HCT116 (cell line): Measurements from ENCODE around the gene EYA4. TPM values are rescaled to one million over a fixed set of nuclear protein-coding genes. Genes with fewer than 3 reads are reported as not detected.

ENCODE experiments used
- ATAC-seq: fragments of 200-7000 bp; cut with Tn5 transposase; 2 replicates; pipeline ENCODE4 v1.9.1; 2020; ENCODE audit warnings: mild to moderate bottlenecking, moderate library complexity
- BruUV-seq: library from RNA; stranded (reverse); fragments of 400-500 nt; replicated peaks from 2 replicates; lab custom pipeline; 2021; lab: Mats Ljungman, UMichigan
- CTCF ChIA-PET: fragments of 300-600 bp; sonication (Branson Sonifier 250); formaldehyde crosslinking; loops from one replicate; lab custom pipeline; 2021; ENCODE audit warnings: antibody characterized with exemption; lab: Charles Lee
- POLR2A ChIA-PET: fragments of 300-600, 350-600 bp; sonication (Branson Sonifier 250); formaldehyde crosslinking; loops from one replicate; lab custom pipeline; 2021; ENCODE audit warnings: antibody characterized with exemption; lab: Charles Lee
- RAD21 ChIA-PET, 2 experiments: fragments of 300-600 bp; sonication (Branson Sonifier 250); formaldehyde crosslinking; loops; one replicate each; lab custom pipeline; 2023; ENCODE audit warnings: low total read pairs in 2 of 2; ENCODE audit not compliant: uncharacterized antibody in 2 of 2, unreplicated experiment in 2 of 2, low non-redundant PET in 1 of 2; lab: Charles Lee
- DNase-seq: peaks from one replicate; pipeline ENCODE4 v3.0.0-alpha.2; 2010; ENCODE audit warnings: low read depth, low spot score
- H2AFZ ChIP-seq: fragments of 200-600 bp; shearing (Covaris generic), sonication (generic); 2 replicates; pipeline ENCODE4 v1.6.1; 2017; ENCODE audit warnings: low read depth, mixed run types, mixed read lengths, antibody characterized with exemption, low read length; ENCODE audit not compliant: poor library complexity, severe bottlenecking
- H3K27ac ChIP-seq: 2 replicates; pipeline ENCODE4 v1.5.1; 2012; ENCODE audit warnings: low read depth, low read length
- H3K27me3 ChIP-seq: fragments of 200-600 bp; sonication (generic); 2 replicates; pipeline ENCODE4 v1.6.1; 2016; ENCODE audit warnings: mixed run types, low read length, mixed read lengths; ENCODE audit not compliant: insufficient read depth
- H3K36me3 ChIP-seq, 2 experiments: fragments of 200-500 bp in 1 of 2; fragments of 200-600 bp in 1 of 2; sonication (Bioruptor generic) in 1 of 2; sonication (generic) in 1 of 2; 2 replicates each; pipeline versions ENCODE4 v1.5.1 to v1.6.1; 2014 to 2016; ENCODE audit warnings: low read length in 2 of 2, inconsistent platforms in 1 of 2, mixed read lengths in 1 of 2, mixed run types in 1 of 2; ENCODE audit not compliant: insufficient read depth in 2 of 2, control insufficient read depth in 1 of 2
- H3K4me1 ChIP-seq, 2 experiments: fragments of 200-600 bp in 1 of 2; sonication (generic) in 1 of 2; 2 replicates each; pipeline versions ENCODE4 v1.5.1 to v1.6.1; 2012 to 2017; ENCODE audit warnings: low read length in 2 of 2, inconsistent platforms in 1 of 2, mild to moderate bottlenecking in 1 of 2, mixed read lengths in 1 of 2, mixed run types in 1 of 2, moderate library complexity in 1 of 2; ENCODE audit not compliant: insufficient read depth in 2 of 2, control insufficient read depth in 1 of 2
- H3K4me2 ChIP-seq: fragments of 200-600 bp; sonication (generic); 2 replicates; pipeline ENCODE4 v1.6.1; 2017; ENCODE audit warnings: mixed run types, low read length, mixed read lengths
- H3K4me3 ChIP-seq, 2 experiments: fragments of 200-600 bp in 1 of 2; sonication (generic) in 1 of 2; replicated peaks in 1 of 2; 2 replicates each; pipeline ENCODE4 v1.5.1; 2011 to 2016; ENCODE audit warnings: low read length in 2 of 2, control low read depth in 1 of 2, low read depth in 1 of 2, mild to moderate bottlenecking in 1 of 2, mixed read lengths in 1 of 2, mixed run types in 1 of 2
- H3K79me2 ChIP-seq: fragments of 200-600 bp; sonication (generic); 2 replicates; pipeline ENCODE4 v1.6.1; 2017; ENCODE audit warnings: mild to moderate bottlenecking, mixed run types, low read length, moderate library complexity, mixed read lengths; ENCODE audit not compliant: insufficient read depth
- H3K9ac ChIP-seq: fragments of 200-600 bp; sonication (generic); 2 replicates; pipeline ENCODE4 v1.6.1; 2016; ENCODE audit warnings: low read length, mixed read lengths
- H3K9me2 ChIP-seq: fragments of 200-600 bp; sonication (generic), shearing (Covaris generic); 2 replicates; pipeline ENCODE4 v1.6.1; 2017; ENCODE audit warnings: mixed run types, mild to moderate bottlenecking, moderate library complexity; ENCODE audit not compliant: insufficient read depth
- H3K9me3 ChIP-seq, 2 experiments: fragments of 200-500 bp in 1 of 2; fragments of 200-600 bp in 1 of 2; sonication (Bioruptor generic) in 1 of 2; sonication (generic) in 1 of 2; 2 replicates each; pipeline ENCODE4 v1.6.1; 2014 to 2017; ENCODE audit warnings: low read length in 2 of 2, mixed read lengths in 2 of 2, inconsistent platforms in 1 of 2, low read depth in 1 of 2, mild to moderate bottlenecking in 1 of 2, mixed run types in 1 of 2, moderate library complexity in 1 of 2; ENCODE audit not compliant: control insufficient read depth in 1 of 2, insufficient read depth in 1 of 2
- H4K20me1 ChIP-seq: fragments of 200-600 bp; sonication (generic), shearing (Covaris generic); 2 replicates; pipeline ENCODE4 v1.6.1; 2017; ENCODE audit warnings: mixed run types, mild to moderate bottlenecking, moderate library complexity; ENCODE audit not compliant: insufficient read depth
- EGR1 ChIP-seq: IDR thresholded peaks from 2 replicates; pipeline ENCODE4 v1.6.1; 2012; ENCODE audit warnings: low read depth
- EZH2 ChIP-seq: fragments of 200-600 bp; sonication (generic); IDR thresholded peaks from 2 replicates; pipeline ENCODE4 v1.6.1; 2017; ENCODE audit warnings: antibody characterized with exemption, mixed run types
- POLR2A ChIP-seq: IDR thresholded peaks from 2 replicates; pipeline ENCODE4 v1.7.0; 2011; ENCODE audit warnings: borderline replicate concordance; ENCODE audit not compliant: insufficient read depth, insufficient read length; ENCODE audit errors: extremely low read depth
- RAD21 ChIP-seq: IDR thresholded peaks from 2 replicates; pipeline ENCODE4 v1.6.1; 2012; ENCODE audit warnings: low read depth, mild to moderate bottlenecking
- SIN3A ChIP-seq: IDR thresholded peaks from 2 replicates; pipeline ENCODE4 v1.6.1; 2012; ENCODE audit warnings: low read depth
- SRF ChIP-seq: IDR thresholded peaks from 2 replicates; pipeline ENCODE4 v1.6.1; 2012; ENCODE audit warnings: low read depth
- YY1 ChIP-seq: IDR thresholded peaks from 2 replicates; pipeline ENCODE4 v1.6.1; 2011; ENCODE audit warnings: low read length, low read depth, moderate library complexity, mild to moderate bottlenecking; ENCODE audit not compliant: insufficient replicate concordance; ENCODE audit errors: extremely low read depth
- ZNF274 ChIP-seq: fragments of 200-500 bp; sonication (Bioruptor generic); IDR thresholded peaks from 2 replicates; pipeline ENCODE4 v1.6.1; 2014; ENCODE audit warnings: mild to moderate bottlenecking, low read depth, low read length, inconsistent platforms
- intact Hi-C: fragments of 100-400 bp; cut with micrococcal nuclease; formaldehyde crosslinking; loops from 2 replicates; pipeline ENCODE4 v1.10.0; 2022
- total RNA-seq: library from RNA; stranded (reverse); gene quantifications from one replicate; pipeline ENCODE4 v1.2.1, GENCODE V29; 2021; ENCODE audit not compliant: unreplicated experiment
- TF ChIP-seq, protein P1 (sequence below): IDR thresholded peaks from 2 replicates; pipeline ENCODE4 v1.6.1; 2012
- TF ChIP-seq, protein P2 (sequence below): IDR thresholded peaks from 2 replicates; pipeline ENCODE4 v1.6.1; 2012; ENCODE audit warnings: low read depth

Gene EYA4
- total RNA-seq, 1 experiment from 2014 or later, result not detected

DNA sequence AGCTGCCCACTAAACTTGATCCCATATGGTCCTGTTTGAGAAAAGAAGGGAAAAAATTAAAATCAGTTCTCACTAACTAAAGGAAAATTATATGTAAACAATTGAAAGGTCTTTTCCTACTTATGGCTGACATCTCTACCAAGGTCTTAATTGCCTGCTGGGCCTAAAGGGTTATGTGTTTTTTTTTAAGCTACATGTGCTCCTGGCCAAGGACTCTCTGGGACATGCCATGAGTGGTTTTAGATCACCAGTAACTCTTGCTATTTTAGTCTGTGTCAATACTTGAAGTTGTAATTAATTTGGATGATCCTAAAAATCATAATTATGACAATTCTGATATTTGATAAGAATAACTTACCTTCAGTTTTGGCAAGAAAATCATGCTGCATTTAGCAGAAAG, 35.9 kb upstream of the EYA4 start:
- DNase-seq (no peak), ATAC-seq (no peak)
- Histone ChIP-seq H3K4me2 (no peak overlapping the region), H3K79me2 (no peaks in the 10 kb centered on the region), H3K36me3 (no peaks in the 10 kb centered on the region), H3K27ac (no peak overlapping the region), H3K4me3 (no peak overlapping the region), H4K20me1 (no peaks in the 10 kb centered on the region), H3K4me1 (no peaks in the 10 kb centered on the region), H3K9me2 (no peaks in the 10 kb centered on the region), H2AFZ (no peak overlapping the region), H3K9ac (no peak overlapping the region), H3K9me3 (no peaks in the 10 kb centered on the region), H3K27me3 (peaks cover 6% of the 10 kb centered on the region; the same call in 1 of the 2 replicates)
- no TSS peak for BruUV-seq
- RAD21 ChIA-PET, result no interaction called here
- CTCF ChIA-PET, result no interaction called here
- intact Hi-C loops, result no loop called here
- POLR2A ChIA-PET, result no interaction called here
- TF ChIP-seq, protein P1, sequence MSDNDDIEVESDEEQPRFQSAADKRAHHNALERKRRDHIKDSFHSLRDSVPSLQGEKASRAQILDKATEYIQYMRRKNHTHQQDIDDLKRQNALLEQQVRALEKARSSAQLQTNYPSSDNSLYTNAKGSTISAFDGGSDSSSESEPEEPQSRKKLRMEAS, result no peak
- TF ChIP-seq SRF, result no peak
- no peak for TF ChIP-seq EGR1
- TF ChIP-seq POLR2A, result no peak
- TF ChIP-seq ZNF274, result no peak
- TF ChIP-seq RAD21, result no peak
- TF ChIP-seq YY1, result no peak
- TF ChIP-seq EZH2, result no peak
- no peak for TF ChIP-seq SIN3A
- TF ChIP-seq, protein P2, sequence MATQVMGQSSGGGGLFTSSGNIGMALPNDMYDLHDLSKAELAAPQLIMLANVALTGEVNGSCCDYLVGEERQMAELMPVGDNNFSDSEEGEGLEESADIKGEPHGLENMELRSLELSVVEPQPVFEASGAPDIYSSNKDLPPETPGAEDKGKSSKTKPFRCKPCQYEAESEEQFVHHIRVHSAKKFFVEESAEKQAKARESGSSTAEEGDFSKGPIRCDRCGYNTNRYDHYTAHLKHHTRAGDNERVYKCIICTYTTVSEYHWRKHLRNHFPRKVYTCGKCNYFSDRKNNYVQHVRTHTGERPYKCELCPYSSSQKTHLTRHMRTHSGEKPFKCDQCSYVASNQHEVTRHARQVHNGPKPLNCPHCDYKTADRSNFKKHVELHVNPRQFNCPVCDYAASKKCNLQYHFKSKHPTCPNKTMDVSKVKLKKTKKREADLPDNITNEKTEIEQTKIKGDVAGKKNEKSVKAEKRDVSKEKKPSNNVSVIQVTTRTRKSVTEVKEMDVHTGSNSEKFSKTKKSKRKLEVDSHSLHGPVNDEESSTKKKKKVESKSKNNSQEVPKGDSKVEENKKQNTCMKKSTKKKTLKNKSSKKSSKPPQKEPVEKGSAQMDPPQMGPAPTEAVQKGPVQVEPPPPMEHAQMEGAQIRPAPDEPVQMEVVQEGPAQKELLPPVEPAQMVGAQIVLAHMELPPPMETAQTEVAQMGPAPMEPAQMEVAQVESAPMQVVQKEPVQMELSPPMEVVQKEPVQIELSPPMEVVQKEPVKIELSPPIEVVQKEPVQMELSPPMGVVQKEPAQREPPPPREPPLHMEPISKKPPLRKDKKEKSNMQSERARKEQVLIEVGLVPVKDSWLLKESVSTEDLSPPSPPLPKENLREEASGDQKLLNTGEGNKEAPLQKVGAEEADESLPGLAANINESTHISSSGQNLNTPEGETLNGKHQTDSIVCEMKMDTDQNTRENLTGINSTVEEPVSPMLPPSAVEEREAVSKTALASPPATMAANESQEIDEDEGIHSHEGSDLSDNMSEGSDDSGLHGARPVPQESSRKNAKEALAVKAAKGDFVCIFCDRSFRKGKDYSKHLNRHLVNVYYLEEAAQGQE, result no peak
